ENCODE results near the gene DKK2.
A peak's percentile ranks its signal among the peaks of the same experiment; 100 is the strongest.

Gene DKK2, protein sequence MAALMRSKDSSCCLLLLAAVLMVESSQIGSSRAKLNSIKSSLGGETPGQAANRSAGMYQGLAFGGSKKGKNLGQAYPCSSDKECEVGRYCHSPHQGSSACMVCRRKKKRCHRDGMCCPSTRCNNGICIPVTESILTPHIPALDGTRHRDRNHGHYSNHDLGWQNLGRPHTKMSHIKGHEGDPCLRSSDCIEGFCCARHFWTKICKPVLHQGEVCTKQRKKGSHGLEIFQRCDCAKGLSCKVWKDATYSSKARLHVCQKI

DNA sequence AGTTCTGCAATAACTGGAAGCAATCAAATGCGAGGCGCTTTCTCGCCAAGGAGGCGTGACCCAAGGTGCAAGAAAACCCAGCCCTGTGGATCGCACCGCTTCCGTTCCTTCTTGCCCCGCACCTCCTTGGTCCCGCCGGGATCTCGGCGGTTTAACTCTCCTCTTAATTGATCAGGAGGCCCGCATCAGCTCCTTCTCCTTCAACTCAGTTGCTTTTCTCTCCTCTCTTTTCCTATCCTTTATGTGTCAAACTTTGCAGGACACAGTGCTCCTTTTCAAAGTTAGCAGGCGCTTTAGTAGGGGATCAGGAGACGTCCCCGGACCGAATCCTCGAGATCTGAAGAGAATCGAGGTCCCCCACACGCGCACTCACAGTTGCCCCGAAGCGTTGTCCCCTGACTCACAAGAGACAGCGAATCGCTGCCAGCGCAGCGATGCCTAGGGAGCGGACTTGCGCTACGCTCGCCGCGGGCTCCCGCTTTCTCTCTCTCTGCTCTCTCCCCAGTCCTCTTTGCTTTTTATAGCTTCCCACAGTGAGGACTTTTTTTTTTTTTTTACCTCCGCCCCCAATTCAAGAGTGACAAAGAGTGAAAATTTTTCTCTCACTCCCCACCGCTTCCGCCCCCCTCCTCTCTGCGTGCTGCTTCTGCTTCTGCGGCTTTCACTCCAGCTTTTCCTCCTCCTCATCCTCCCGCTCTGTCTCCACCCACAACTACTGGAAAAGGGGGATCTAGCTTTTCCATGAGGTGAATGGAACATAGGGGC is at the start of gene DKK2:
Gene DKK2 (minus strand): TSS at position 495 of the 765 bp plus-strand sequence. CDS start 722 bp downstream, outside the sequence.
- no peak for DNase-seq

DNA sequence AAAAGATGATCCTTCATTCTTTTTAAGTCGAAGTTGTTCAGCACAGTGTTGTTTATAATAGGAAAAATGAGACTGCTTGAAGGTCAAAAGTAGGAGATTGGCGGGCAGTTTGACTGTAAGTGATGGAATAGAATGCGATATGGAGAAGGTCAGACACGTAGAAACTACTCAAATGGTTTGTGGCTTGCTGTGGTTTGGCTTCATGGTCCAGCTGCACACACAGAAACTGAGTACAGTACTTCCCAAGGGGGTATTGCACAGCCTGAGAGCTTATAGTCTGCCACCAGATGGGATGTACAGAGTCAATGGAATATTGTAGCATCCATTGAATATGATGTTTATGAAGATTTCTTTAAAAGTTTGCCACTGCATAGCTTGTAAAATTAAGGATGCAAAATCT is 41.1 kb upstream of the DKK2 start:
- DNase-seq, result no peak

DNA sequence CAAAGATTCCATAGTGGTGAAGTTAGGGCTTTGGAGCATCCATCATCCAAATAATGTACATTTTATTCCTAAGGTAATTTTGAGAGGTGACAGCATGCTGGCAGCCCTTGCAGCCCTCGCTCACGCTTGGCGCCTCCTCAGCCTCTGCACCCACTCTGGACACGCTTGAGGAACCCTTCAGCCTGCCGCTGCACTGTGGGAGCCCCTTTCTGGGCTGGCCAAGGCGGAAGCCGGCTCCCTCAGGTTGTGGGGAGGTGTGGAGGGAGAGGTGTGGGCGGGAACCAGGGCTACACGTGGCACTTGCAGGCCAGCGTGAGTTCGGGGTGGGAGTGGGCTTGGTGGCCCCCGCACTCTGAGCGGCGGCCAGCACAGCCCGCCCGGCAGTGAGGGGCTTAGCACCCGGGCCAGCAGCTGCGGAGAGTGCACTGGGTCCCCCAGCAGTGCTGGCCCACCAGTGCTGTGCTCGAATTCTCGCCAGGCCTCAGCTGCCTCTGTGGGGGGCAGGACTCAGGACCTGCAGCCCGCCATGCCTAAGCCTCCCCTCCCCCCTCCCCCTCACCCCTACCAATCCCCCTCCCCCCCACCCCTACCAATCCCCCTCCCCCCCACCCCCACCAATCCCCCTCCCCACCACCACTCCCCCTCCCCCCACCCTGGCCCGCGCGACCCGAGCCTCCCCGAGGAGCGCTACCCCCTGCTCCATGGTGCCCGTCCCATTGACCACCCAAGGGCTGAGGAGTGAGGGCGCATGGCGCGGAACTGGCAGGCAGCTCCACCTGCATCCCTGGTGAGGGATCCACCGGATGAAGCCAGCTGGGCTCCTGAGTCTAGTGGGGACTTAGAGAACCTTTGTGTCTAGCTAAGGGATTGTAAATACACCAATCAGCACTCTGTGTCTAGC is 37.0 kb upstream of the DKK2 start:
- no peak for DNase-seq

DNA sequence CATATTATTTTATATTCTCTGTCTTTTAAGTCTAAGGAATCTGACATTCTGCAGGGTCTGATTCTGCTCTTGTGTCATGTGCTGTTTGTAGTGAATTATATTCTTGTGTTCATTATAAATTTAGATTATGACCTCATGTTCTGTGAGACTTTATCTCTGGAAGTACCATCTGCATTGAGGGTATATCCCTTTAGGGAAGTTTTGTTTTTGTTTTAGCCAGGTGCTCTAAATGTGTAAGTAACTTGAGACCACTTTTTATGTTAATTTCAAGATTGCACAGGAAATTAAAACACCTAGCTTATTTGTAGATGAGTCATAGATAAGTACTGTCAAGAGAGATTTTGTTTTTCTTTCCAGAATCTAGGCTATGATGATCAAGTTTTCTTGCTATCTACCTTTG is 35.0 kb upstream of the DKK2 start:
- DNase-seq, result no peak

DNA sequence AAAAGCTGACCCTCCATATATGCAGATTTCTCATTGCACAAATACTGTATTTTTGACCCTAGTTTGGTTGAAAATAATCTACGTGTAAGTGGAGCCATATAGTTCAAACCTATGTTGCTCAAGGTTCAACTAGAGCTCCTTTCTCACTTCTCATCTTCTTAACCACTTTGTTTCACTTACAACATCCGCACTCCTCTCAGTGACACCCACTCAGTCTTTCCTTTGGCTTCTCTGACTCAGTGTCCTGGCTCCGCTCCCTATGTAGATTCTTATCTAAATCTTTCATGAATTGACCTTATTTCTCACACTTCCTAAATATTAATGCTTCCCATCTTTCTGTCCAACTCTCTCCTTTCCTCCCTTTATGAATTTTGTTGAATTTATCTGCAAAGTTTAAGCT is 32.9 kb upstream of the DKK2 start:
- DNase-seq, result no peak

DNA sequence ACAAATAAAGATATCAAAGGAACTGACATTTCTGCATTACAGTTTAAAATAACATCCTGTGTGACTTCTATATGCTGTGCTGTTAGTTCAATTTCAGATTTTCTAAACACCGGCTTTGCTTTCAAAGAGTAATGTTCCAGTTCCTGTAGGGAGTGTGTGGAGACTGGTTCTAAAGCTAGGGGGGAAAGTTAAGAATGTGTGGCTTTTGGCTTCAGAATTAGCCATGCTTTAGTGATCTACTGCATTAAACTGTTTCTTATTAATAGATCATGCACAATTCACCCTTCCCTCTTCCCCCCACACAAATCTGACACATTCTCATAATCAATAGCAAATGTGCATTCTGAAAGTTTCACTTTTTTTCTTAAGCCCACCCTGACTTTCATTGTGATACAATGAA is 32.0 kb upstream of the DKK2 start:
- DNase-seq, result no peak

DNA sequence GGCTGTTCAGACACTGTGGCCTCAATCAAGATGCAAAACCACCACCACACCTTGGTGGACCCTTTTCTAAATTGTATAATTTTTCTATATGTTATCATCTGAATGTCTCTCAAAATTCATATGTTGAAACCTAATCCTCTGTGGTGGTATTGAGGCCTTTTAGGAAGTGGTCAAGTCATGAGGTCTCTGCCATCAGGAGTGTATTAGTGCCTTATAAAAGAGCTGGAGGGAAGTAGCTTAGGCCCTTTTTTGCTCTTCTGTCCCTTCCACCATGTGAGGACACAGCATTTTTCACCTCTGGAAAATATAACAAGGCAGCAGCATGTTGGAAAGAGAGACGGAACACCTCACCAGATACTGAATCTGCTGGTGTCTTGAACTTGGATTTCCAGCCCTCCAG is 30.5 kb upstream of the DKK2 start:
- no peak for DNase-seq

DNA sequence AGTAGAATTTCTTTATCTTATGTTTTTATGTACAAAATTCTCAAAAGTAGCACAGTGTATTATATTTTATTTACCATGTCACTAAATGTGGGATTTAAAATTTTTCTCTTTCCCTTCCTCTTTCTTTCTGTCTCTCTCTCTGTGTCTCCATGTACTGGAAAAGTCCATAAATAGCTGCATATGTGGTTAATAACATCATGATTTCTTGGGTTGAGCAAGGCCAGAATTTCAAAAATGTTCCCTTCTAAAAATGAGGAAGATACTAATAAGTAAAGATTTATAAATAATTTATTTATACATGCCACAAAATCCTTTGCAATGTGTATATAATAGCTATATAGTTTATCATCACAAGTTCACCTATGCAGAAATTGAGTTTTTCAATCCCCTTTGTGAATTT is 29.1 kb upstream of the DKK2 start:
- DNase-seq, result no peak

DNA sequence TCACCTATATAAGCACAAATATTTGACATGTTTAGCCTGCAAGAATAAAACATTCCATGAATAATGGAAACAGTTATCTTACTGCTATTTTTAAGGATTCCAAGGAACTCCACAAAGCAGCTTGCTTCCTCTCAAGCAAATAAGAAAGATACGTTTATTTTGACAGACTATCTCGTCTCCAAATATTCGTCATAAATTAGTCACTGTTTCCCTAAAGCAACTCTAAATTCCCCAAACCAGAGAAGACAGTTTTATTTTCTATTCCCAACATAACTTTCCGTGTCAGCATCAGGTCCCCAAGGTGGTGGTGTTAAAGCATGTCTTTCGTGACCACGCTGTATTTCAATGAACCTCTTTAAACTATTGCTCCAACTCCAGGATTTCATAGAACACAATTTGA is 24.3 kb upstream of the DKK2 start:
- no peak for DNase-seq

DNA sequence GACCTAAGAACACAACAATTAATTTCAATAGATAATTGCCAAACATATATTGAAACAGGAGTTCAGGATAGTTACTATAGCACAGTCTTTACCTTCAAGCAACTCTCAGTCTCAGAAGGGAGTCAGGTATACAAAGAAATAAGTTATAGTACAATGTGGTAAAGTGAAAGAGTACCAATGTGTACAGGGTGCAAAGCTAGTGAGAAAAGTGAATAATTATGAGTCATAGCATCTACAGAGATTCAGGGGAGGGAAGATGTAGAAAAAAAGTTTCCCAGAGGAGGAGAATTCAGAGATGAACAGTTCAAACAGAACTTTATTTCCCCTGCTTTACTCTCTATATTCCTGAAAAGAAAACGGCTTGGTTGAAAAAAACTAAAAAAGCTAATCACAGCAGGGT is 22.7 kb upstream of the DKK2 start:
- DNase-seq, result no peak

DNA sequence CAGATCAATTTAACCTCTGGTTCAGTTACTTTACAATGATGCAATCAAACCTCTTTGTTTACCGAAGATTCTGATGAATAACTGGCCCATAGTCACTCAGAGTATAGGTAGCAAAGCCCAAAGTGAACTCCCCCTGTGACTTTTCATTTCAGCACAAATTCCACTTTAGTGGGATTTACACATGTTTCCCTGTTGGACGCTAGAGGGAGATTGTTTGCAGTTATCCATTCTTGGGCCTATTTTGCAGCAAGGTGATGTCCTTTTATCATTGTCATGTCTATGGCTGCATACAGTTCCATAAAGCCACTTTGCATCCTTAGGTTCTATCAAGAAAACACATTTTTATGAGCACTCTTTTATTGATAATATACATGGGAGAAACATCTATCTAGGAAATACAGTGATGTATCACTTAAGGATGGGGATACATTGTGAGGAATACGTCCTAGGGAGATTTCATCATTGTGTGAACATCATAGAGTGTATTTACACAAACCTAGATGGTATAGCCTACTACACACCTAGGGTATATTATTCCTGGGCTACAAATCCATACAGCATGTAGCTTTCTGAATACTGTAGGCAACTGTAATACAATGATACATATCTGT is 14.5 kb upstream of the DKK2 start:
- DNase-seq, result no peak

DNA sequence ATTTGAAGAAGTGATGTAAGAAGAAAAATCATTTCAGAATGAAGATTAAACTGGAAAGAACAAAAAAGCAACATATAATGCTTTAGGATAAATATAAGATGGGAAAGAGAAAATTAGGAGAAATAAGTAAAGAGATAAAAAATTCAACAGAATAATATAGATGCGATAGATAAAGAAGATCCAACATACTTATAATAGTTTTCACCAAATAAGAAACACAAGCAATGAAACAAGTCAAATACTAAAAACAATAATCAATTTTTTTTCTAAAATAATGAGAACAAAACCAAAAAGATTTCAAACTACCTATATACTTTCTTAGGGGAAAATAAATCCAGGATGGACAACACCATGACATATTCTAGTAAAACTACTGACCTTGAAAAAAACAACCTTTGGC is 10.1 kb upstream of the DKK2 start:
- no peak for DNase-seq

DNA sequence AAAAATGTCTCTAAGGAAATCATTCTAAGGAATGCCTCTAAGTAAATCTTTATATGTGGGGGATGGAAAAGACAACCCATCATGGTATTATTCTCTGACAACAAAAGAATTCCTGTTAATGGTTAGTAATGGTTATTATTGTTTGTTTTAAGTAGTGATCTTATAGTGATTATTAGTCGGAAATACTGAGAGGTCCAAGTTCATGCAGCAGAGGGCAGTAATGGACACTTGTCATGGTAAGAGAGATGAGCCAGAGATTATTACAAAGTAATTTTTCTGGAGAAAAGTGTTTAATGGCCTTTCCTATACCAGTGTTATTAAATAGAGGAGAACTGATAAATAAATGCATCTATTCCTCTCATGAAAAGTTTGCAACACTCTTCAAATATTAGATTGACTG is 8.1 kb upstream of the DKK2 start:
- DNase-seq, result no peak

DNA sequence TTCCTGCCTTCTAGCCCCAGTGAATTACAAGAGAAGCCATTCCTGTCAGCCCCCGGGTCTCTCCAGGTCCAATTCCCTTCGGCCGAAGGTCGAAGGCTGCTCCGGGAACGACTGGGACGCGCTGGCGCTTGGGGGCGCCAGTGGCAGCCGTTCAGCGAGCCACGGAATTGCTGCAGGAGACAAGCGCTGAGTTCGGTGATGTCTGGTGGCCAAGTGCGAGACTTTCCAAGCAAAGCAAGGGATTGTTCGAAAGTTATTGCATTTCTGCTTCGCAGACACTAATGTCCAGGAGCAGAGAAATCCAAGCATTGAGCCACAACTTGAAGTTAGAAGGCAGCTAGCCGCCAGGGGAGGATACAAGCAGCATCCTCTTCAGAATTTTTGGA is 1.1 kb upstream of the DKK2 start:
- no peak for DNase-seq

DNA sequence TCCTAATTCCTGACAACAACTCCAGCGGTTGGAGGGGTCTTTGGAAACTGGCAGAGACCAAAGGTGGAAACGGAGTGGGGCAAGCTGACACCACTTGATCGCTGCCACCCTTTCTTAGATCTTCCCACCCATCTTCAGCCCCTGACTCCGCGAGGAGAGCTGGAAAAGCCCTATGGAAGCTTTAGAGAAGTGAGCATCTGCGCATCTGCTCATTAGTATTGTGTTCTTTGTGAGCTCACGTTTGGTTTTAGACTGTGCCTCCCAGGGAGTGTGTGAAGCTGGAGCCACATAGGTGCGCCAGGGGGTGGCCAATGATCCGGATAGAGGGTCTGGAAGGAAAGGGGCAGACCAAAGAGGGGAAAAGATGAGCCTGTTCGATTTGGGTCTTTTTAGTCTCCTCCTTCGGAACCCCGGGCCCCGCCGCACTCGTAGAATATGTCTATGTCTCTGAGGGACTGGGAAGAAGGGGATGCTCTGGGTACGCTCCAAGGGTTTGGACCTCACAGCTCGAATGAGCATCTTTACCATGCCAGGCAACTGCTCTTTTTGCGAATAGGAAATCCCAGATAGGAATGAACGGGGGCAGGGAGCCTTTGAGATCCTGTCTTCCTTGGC is 578 bp upstream of the DKK2 start:
- no peak for DNase-seq

DNA sequence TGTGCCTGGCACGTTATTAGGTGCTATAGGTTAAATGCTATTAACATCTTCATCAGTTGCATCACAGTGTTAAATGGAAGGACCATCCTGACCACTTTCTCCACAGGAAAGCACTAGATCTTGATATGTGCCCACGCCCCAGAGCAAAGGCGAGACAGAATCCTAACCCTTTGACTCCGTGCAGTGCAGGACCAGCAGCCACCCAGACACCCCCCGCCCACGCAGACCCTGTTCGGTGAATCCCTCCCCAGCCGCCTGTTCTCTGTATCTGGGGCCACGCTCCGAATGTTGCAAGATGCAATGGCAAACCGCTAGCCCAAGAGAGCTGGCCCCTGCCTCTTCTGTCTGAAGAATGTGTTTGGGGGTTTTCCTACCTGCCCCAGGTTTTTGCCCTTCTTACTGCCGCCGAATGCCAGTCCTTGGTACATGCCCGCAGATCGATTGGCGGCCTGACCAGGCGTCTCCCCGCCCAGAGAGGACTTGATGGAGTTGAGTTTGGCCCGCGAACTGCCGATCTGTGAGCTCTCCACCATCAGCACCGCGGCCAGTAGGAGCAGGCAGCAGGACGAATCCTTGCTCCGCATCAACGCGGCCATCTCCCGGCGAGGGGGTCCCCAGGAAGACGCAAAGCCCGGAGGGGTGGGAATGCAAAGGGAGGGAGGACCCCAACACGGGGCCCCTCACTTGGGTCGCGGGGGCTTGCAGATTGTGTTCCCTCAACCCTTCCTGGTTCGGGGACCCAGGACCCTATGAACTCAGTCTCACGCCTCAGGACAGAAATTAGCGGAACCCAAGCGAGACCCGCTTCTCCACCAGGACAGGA is 906 bp downstream of the DKK2 start:
- no peak for DNase-seq

DNA sequence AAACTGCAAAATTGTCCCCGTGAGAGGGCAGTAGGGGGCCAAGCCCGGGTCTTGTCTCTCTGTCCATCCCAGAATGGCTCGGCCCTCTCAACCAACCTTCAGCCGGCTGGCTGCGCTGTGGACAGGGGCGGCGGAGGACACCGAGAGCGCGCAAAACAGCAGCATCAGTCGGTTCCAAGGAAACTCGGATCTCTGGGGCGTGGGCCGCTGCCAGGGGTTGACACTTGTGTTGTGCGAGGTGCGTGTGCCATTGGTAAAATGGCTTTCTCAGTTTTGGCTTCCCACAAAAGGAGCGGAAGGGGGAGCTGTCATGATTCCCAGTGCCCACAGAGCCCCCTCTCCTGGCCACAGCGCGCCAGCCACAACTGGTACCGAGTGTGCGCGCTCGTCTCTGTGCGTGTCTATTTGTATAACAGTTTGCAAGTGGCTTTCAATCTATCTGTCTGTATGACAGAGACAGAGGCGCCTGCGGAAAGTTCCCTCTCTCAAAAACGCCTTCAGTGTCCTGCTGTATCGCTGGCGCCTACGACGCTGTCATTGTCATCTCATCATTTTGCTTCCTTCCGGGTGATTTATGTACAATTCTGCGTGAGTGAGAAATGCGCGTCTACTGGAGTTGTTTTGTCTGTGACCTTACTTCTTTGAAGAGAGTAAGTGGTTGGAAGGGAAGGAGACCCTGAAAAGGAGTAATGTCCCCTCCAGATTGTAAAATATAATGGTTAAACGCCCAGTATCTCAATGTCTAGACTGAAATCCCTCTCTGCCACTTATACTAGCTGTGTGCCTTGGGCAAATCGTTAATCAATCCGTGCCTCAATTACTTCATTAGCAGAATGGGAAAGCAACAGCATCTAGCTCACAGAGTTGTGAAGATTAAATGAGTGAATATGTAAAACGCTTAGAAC is 1.8 kb downstream of the DKK2 start:
- DNase-seq, result peak; percentile 11

DNA sequence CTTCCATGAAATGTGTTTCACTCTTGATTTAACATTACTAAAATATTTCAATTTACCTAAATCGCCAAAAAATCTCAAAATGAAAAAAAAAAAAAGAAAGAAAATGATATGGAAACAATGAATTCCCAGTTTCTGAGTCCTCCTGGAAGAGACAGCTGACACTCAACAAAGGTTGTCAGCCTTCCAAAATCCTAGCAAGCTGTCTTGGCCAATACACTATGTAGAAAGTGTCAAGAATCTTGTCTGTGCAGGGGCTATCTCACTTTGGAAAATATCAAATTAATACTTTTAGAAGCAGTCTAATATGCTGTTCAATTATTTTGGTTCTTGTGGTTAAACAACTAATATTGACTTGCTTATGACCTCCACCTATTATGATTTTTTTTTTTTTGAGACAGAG is 8.7 kb downstream of the DKK2 start:
- no peak for DNase-seq

DNA sequence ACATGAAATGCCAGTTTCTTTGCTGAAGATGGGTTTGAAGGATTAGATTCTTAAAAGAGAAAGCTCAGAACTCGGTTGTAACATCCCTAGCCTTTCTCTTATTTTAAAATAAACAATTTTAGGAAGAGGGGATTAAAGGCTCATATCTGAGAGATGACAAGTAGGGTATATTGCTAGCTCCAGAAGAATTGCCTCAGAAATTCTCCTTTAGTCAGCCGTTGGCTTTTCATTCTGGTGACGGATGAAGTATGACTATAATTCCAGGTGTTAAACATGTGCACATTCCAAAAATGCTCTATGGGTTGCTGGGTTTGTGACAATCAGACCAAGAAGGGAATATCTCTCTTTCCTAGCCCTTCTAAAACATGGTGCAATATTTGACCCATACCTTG is 17.8 kb downstream of the DKK2 start:
- DNase-seq, result no peak

DNA sequence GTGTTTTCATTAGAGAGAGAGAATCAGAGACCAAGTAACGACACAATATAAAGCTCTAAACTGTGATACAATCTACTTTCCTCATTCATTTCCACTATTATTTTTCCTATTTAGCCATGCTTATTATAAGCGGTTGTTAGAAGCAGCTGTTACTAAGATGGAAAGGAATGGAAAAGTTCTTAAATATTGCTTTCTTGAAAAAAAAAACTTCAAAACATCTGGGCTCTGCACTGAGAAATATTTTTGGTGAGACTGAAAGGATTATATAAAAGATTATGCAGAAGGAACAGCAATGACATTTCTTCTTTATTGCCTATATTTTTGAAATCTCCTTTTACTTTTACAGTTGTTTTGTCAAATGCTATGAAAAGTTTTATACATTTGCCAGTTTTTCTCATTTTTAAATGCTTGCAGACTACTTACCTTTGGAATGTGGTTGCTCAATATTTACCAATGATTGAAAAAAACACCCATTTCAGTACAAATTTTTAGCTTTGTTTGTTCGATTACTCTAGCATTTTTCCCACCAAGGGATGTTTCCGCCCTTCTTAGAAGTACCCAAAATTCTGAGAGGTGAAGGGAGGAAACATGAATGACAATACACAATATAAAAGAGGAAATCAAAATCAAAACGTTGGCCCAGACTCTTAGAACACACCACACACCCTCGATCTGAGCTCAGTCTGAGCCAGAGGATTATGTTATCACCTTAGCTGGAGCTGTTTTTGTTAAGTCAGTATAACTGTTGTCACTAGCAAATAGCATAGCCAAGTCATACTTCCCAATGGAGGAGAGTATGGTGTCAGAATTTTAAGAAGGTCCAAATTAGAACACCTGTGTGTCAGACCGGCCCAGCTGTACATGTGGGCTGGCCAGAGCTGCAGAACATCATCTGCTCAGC is 18.4 kb downstream of the DKK2 start:
- DNase-seq, result no peak
